HG03095 (cell line): Measurements from ENCODE around the gene MAT2A.
"Not testable (repeated sequence)": the region's sequence is repeated elsewhere in the genome, so short reads cannot be mapped to it uniquely, and the experiment has no call there.

ENCODE experiments used
- ATAC-seq: cut with Tn5 transposase; IDR thresholded peaks from one replicate; pipeline ENCODE4 v1.9.1; 2021; ENCODE audit warnings: moderate library complexity; ENCODE audit not compliant: unreplicated experiment

The MAT2A gene

DNA sequence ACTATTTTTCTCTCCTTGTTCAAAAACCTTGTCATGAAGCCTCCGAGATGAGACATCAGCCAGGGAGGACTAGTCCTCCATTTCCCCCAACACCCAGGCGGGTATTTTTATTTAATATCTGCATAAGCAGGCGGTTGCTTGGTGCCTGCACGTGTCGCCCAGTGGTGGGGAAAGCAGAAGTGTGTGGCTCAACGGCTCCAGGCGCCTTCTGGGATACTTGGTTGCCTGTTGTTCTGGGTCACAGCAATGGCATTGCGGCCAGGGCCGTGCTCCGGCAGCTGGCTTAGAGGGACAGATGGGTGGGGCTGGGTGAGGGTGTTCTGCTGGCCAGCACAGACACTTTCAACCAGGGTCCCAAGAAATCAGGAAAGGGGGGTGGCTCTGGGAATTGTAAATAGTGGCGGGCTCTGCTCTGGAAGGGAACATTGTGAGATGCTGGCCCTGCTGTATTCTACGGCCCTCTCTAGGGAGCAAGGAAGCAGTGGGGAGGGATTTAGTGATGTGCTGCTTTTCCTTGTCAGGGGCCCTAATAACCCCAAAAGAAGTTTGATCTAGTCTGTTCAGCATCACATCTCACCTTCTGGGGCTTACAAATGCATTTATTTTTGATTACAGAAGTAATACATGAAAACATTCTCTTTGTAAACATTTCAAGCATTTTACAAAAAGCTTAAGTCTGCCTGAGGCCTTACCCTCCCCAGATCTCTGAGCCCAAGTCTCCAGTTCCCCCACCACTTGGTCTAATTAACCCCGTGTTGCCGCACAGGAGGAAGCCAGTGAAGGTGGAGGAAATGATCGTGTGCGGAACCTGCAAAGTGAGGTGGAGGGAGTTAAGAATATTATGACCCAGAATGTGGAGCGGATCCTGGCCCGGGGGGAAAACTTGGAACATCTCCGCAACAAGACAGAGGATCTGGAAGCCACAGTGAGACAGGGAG is 39.5 kb downstream of the MAT2A start:
- peak; percentile 33 for ATAC-seq

DNA sequence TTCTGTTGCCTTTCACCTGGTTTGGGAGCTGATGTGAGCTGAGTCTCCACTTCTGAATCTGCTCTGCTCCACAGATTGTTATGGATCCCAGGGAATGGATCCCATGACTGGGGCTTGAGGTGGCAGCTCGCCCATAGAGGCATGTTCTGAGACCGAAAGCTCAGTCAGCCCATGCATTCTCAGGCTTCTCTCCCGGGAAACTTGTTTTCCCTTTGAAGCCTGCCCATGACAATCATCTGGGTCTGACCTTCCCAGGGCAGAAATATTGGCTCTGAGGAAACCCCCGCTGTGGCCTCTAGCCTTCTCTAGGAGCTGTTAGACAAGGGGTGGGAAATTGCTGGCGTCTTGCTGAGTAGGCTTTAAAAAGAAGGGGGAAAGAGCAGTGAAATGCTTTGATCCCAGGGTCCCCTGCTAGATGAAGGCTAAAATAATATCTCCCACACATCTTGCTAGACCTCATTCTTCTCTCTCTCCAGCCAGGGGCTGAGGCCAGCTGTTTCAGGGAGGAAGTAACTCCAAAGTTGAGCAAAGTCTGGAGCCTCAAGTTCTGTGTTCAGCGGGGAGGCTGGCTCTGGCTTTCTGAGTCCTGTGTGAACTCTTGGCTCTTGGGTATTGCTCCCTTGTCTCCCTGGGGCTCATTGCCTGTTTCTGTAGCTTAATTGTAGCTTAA is 40.4 kb downstream of the MAT2A start:
- ATAC-seq = no peak

DNA sequence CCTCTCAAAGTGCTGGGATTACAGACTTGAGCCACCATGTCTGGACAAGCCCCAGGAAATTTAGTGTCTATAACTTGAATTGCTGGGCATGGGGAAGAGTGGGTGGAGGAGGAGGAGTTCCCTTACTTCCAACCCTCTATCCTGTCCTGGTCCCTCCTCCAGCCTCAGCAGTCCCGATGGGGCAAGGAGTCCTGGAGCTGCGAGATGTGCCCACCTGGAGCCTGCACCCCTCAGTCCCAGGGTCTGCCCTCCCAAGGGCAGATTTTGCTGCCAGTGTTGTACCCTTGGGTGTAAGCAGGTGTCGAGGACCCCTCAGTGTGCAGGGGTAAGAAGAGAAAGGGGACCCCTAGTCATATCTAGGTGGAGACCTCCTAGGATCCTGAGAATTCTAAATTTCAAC is 41.2 kb downstream of the MAT2A start:
- no peak for ATAC-seq

DNA sequence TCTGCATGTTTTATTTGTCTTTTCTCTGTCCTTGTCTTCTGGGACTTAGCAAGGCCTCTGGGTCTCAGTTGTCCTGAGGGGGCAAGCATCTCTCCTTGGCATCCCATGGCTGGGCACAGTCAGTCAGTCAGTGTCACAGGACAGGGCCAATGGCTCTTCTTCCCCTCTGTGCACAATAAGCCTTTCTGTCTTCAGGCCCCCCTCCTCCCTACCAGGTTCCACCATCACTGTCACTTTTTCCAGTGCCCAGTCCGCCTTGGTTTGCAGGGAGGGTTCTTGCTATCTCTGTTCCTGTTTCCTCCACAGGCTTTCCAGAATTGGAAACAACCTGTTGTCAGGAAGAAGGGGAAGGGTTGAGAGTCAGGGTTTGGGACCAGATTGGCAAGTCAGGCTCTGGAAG is 43.5 kb downstream of the MAT2A start:
- ATAC-seq = no peak

DNA sequence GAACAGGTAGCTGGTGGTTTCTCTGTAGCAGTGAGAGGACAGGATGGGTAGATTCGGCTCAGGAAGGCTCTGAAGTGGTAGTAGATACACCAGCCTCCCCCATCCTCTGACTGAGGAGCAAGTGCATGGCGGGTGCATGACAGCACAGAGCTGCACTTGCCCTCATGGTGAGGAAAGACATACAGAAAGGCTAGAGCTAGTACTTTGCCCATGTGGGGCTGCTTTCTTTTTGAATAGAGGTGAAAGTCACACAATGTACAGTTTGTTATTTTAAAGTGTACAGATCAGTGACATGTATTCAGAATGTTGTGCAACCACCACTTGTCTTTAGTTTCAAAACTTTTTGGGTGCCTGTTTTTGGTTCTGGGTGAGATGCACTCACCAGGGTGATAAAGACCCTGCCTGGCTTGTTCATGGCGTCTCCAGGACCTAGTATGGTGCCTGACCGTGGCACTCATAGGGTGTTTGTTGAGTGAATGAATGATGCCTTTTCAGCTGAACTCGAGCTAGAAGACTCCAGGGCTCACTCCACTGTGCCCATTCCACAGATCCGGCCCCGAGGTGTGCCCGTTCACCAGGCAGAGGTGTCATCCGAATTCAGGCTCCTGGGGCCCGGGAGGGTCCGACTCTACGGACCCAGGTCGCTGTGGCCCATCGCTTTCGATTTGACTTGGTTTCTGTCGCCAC is 44.8 kb downstream of the MAT2A start:
- no peak for ATAC-seq

DNA sequence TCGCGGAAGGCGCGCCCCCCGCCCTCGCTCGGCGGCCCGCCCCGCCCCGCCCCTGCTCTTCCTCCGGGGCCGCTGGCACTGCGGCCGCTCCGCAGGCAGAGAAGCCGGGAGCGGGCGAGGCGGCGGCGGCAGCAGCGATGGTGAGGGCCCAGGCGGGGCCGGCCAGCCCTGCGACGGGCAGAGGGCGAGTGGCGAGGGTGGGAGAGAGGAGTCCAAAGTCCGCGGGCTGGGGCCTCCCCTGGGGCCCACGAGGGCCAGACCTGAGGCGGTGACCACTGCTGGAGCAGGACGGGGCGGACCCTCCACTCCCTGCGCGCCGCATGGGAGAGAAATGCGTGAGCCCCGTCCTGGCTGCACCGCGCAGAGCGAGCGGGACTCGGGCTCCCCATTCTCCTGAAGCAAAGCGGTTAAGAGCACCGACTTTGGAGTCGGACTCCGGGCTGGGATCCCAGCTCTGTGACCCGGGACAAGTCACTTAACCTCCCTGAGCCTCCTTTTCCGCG is 45.4 kb downstream of the MAT2A start, which contains the start of gene VAMP5:
Gene VAMP5 (plus strand): TSS at position 78 of the 503 bp plus-strand sequence. CDS start 60 bp downstream, at position 138.
- ATAC-seq = peak; percentile 57

DNA sequence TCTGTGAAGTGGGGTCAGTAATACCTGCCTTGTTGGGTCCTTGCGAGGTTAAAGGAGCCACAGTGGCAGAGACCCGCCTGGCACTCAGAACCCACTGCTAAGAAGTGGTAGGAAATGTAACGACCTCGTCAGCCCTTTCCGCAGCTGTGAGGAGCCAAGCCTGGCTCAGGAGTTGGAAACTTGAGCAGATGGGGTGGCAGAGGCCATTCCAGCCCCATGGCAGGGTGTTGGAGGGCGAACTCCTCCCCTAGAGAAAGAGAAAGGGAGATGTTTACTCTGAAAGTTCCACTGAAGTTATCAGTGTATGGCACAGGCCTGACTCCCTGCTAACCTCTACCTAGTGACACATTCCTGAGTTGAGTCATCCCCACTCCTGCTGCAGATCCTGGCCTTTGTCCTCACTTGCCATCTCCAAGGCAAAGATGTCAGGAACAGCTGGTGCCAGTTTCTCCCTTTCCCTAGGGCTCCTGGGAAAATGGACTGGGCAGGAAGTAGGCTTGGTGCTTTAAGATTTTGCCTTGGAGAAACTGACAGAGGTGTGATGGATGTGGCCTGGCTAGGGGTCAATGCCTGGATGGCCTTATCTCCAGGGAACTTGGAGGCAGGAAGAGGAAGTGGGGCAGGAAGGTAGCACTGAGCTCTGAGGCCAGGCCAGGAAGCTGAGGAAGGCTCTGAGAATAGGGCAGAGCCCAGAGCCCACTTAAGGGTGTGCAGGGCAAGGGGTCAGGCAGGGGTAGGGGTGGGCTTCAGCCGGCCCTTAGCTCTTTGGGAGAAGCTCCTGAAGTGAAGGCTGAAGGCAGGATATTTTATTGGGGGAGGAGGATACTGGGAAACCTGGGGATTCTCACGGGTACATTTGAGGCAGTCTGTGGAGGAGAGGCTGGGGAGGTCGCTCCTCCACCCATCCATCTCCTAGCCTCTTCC is 46.2 kb downstream of the MAT2A start:
- ATAC-seq = no peak

DNA sequence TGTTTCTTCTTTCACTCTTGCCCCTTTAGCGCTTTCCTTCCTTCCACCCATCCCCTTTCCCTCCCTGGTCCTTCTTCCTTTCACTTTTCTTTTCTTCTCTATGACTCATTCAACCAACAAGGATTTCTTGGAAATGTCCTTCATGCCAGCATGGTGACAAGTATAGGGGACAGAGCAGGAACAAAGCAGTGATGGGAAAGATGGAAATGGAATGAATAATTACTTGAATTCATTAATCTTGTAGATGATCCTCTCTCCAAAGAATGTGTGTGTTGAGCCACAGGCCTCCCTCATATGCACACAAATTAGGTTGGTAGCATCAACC is 46.8 kb downstream of the MAT2A start:
- no peak for ATAC-seq

DNA sequence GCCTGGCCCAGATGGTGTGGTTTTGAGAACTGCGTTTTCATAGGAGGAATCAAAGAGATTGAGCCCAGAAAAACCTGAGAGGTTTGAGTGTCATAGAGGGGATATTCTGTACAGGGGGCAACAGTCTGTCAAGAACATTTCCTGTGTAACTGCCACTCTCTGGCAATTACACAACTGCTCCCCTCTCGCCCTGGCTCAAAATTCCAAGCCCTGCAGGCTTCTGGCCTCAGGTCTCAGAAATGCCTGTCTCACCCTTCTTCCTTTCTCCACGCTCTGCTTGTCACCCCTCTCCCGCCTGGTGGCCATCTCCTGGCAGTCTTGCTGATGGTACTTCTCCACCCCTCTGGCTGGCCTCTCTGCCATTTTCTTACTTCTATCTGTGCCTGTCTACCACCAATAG is 49.3 kb downstream of the MAT2A start:
- no peak for ATAC-seq

DNA sequence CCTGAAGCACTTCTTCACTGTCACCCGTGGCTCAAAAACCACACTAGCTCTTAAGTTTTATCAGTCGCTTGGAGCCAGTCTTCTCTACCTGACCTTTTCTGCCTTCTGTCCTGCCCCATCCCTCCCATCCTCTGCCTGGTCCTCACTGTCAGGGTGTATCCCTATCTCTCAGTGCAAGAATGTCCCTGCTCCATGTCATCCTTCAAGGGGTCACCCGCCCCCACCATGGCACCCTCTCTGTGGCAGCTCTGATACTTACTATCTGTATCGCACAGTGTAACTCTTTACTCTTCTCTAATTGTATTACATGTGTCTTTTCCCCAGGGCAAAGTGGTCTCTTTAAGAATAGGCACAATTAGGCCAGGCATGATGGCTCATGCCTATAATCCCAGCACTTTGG is 49.7 kb downstream of the MAT2A start:
- ATAC-seq = no peak

DNA sequence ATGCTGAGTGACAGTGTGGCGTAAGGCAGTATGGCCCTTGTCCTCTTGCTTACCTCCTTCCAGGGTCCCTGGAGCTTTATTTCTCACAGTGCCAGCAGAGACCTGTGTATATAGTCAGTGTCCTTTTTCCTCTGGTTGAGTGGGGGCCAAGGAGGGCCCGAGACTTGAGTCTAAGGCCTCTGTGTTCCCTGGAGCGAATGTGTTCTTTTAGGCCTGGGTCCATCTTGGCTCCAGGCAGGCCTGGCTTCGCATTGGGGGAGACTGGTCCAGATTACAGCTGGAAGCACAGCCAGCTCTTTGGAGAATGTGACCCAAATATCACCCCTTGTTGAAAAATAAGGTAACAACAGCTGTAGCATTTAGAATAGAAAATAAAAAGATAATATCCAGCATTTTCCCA is 50.2 kb downstream of the MAT2A start:
- no peak for ATAC-seq

DNA sequence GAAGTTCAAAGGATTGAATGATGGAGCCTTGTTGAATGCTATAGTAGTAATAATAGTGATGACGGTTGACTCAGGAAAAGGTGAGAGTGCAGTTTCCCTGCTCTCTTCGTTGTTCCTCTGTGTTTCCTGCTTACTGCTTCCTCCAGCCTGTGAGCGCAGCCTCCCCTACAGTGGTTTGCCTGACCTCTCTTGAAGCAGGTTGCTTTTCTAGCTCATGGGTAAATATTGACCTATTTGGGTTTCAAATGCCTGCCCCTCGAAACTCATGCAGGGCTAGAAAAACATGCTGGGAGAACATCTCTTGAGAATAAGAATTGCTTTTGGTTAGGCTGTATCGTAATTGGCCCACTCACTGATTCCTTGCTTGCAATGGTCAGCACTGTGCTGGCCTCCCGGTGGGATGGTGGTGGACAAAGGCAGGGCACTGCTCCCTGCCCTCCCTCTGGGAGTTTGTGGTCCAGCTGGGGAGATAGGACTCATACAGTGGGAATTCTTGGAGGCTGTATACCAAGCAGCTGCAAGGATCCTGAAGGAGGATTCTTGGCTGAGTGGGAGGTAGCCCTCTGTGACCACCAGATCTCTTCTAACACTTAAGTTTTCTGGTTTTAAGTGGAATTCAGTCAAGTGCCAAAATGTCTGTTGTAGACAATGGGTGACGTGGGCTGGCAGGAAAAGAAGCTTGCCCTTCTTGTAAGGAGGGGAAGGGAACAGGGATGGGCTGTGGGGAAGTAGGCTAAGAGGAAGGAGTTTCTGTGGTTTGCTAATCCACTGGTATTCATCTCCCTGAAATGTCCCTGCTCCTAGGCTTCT is 51.2 kb downstream of the MAT2A start:
- no peak for ATAC-seq

DNA sequence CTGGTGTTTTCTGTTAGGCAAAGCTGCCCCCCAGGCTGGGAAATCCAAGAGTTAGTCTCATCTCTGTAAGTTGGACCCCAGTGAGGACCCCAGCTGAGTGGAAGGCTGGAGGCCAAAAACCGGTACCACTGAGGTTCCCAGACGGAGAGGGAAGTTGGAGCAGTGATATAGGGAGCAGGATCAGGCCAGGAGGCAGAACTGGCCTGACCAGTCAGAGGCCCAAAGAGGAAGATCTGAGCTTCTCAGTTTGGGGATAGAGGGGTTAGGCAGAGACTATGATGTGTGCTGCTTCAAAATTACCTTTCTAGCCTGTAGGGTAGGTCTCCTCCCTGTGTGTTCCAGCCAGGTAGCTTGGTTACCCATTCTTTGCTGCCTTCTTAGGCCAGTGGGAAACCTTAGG is 52.0 kb downstream of the MAT2A start:
- no peak for ATAC-seq

DNA sequence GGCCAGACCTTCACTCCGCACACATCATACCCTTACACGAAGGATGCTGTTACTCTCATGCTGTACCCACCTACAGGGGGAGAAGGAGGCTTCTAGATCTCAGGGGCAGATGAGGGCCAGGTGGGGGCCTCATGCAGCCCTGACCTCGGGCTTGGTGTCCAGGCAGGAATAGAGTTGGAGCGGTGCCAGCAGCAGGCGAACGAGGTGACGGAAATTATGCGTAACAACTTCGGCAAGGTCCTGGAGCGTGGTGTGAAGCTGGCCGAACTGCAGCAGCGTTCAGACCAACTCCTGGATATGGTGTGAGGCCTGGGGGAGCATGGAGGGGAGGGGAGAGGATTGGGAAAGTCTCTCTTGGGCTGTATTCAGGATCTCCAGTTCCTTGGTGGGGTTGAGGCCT is 52.6 kb downstream of the MAT2A start:
- ATAC-seq = no peak

DNA sequence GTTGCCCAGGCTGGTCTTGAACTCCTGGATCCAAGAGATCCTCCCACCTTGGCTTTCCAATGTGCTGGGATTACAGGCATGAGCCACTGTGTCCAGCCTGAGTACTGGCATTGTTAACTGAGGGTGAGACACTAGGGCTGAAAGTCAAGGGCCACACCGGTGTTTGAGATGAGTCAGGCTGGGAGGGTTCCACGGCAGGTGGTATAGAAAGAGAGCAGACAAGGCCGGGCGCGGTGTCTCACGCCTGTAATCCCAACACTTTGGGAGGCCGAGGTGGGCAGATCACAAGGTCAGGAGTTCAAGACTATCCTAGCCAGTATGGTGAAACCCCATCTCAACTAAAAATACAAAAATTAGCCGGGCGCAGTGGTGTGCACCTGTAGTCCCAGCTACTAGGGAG is 53.3 kb downstream of the MAT2A start:
- not testable (repeated sequence) for ATAC-seq

DNA sequence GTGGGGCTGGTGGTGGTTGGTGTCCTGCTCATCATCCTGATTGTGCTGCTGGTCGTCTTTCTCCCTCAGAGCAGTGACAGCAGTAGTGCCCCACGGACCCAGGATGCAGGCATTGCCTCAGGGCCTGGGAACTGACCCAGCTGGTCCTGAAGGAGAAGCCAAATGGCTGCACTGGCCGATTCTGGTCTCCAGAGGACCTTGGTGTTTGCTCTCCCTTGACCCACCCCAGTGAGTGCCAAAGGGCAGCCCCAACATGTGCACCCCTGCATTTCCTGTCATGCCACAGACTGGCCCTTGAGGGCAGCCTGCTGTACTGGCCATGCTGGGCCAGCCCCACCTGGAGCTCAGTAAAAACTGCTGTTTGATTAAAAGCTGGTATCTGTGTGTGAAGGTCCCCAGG is 54.1 kb downstream of the MAT2A start:
- ATAC-seq = no peak
